Epithelial cell of proximal tubule (primary cell): ENCODE measurements around the gene JARID2. TPM values are rescaled to one million over a fixed set of nuclear protein-coding genes. Genes with fewer than 3 reads are reported as not detected.

Experiments
- DNase-seq: peaks from one replicate; pipeline ENCODE4 v3.0.0-alpha.2; 2011; ENCODE audit warnings: low read depth
- H3K4me3 ChIP-seq: 2 replicates; pipeline ENCODE4 v1.5.1; 2011; ENCODE audit warnings: low read depth, mild to moderate bottlenecking, low read length
- CTCF ChIP-seq: conservative IDR thresholded peaks from 2 replicates; pipeline ENCODE4 v1.5.1; 2012; ENCODE audit warnings: low read depth, mild to moderate bottlenecking, low read length
- total RNA-seq: library from RNA; depleted of rRNA; stranded (reverse); fragments of >200 nt; gene quantifications from 2 replicates; pipeline ENCODE4 v1.2.3, GENCODE V29; 2015

The JARID2 gene
- total RNA-seq, 1 donor from 2014 or later, result 5.1 TPM

GRCh38 chr6:15503346-15503680, 257.4 kb downstream of the JARID2 start:
- DNase-seq, result no peak
- no peak for TF ChIP-seq CTCF
- no peak overlapping the region for H3K4me3 ChIP-seq

GRCh38 chr6:15504040-15504495, 258.2 kb downstream of the JARID2 start:
- no peak overlapping the region for H3K4me3 ChIP-seq
- TF ChIP-seq CTCF, result peak; percentile 29
- DNase-seq, result no peak

DNA sequence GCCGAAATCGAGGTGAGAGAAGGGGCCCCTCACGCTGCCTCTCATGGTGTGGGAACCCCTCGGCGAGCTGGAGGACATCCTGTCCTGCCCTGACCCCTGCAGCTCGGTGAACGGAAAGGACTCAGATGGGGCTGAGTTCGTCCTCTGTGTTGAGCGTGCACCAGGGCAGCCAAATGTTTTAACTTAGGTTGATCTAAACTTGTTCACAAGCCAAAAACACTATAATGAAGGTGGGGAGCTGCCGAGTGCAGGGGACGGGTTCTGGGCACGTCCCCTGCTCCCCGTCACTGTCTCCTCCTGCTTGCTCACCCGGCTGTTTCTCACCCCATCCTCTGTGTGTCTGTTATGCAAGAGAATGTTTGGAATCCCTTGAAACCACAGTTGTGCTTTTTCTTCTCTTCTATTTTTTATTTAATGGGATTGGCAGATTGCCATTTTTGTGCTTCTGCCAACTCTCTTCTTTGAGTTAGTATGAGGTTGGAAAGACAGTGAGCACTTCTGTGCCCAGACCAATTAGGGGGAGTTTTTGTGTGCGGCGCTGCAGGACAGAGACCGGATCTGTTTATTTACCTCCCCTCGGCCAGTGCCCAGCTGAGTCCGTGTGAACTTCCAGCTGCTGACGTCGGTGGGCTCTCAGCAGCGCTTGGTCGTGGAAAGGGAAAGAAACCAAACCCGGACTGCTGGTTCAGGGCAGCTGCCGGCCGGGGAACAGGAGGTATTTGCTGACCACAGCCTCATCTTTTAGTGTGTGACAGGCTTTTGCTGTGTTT, 258.9 kb downstream of the JARID2 start:
- no peak for TF ChIP-seq CTCF
- DNase-seq, result peak; percentile 91
- peak overlapping the region; percentile 45 for H3K4me3 ChIP-seq

DNA sequence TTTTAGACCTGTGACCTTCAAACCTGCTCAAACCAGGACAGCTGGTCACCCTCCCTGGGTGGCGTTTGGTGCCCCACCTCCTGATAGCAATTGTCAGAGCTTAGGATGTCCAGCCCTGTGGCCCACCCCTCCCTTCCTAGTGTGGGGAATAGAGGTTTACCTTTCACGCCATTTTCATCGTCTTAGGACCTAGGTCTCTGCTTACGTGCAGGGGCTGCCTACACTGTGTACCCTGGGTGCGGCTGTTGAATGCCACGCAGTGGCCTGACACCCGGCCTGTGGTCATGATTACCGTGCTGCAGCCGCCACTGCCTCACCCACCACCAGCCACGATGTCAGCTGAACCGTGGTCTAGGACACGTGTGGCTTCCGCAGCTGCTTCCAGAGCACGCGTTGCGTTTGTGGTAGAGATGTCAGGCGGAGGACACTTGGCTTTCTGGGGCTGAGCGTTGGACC, 259.6 kb downstream of the JARID2 start:
- no peak for TF ChIP-seq CTCF
- peak overlapping the region; percentile 45 for H3K4me3 ChIP-seq
- DNase-seq, result no peak

GRCh38 chr6:15506066-15506465, 260.2 kb downstream of the JARID2 start:
- H3K4me3 ChIP-seq, result no peak overlapping the region
- DNase-seq, result no peak
- TF ChIP-seq CTCF, result no peak

- no peak overlapping the region for H3K4me3 ChIP-seq
- DNase-seq, result no peak
- TF ChIP-seq CTCF, result no peak
Measured at GRCh38 chr6:15507221-15507620, 261.4 kb downstream of the JARID2 start.

- DNase-seq, result no peak
- no peak overlapping the region for H3K4me3 ChIP-seq
- TF ChIP-seq CTCF, result no peak
Measured at GRCh38 chr6:15507746-15508145, 261.9 kb downstream of the JARID2 start.
